GM21526 (cell line): ENCODE data around the gene ABCB11.
A peak's percentile ranks its signal among the peaks of the same experiment; 100 is the strongest.
"Not testable (repeated sequence)": the region's sequence is repeated elsewhere in the genome, so short reads cannot be mapped to it uniquely, and the experiment has no call there.

Experiments
- ATAC-seq: cut with Tn5 transposase; IDR thresholded peaks from one replicate; pipeline ENCODE4 v1.9.1; 2021; ENCODE audit warnings: moderate library complexity; ENCODE audit not compliant: unreplicated experiment, low FRiP score

Gene ABCB11

GRCh38 chr2:169031202-169031601 lies at the start of gene ABCB11:
ABCB11 (minus strand) TSS chr2:169031324; CDS start chr2:169018125, 13,199 bp downstream.
- no peak for ATAC-seq

GRCh38 chr2:169080250-169081069 lies 49.3 kb upstream of the ABCB11 start:
- ATAC-seq = peak; percentile 70

DNA sequence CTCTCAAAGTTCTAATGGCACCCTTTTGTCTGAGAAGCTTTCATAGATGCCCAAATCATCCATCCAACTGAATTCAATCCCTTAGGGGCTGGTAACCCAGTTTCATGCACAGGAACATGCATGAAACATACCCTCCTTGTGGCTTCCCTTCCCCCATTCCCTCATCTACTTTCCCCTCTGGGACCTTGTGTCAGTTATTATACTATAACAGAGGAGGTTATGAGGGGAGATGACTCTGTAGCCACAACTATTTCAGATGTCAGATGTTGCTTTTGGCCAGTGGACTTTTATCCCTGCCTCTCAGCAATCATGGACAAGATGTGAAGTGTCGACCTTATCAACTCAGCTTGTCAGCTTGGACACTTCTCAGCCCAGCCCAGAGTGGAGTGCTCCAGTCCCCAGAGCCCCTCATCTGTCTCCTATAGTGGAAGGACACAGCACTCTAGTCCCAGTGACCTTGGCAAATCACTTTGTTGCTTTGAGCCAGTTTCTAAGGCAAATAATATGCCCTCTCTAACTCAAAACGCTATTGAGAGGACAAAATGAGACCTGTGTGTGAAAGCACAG lies 46.6 kb upstream of the ABCB11 start:
- ATAC-seq = no peak

DNA sequence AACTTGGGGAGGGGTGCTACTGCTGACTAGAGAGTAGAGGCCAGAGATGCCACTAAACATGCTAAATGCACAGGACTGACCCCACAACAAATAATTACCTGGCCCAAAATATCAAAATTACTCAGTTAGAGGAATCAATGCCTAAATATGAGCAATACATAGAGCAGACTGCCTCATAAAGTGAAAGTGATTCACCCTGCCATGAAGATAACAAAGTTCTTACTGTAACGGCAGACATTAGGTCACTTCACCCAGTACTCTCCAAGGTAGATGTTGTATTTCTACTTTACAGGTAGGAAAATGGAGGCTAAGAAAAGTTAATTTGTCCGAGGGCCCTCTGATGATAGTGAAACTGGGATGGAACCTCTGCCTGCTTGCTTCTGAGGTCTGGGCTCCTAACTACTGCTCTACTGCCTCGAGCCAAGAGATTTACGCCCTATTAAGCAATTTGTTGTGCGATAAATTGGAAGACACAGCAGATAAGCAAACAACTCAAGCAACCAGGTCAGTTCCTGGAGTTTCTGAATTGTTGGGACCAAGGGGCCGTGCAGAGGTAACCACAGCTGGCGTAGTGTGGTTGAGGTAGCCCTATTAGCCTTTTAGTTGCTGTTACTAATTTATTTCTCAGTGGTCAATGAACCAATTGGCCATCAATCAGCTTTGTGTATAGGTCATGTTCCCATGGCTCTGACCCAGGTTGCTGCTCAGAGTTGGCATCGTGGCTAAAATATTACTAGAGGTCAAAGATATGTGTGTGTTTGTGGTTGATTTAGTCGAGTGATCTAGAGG lies 43.0 kb upstream of the ABCB11 start:
- ATAC-seq = no peak

DNA sequence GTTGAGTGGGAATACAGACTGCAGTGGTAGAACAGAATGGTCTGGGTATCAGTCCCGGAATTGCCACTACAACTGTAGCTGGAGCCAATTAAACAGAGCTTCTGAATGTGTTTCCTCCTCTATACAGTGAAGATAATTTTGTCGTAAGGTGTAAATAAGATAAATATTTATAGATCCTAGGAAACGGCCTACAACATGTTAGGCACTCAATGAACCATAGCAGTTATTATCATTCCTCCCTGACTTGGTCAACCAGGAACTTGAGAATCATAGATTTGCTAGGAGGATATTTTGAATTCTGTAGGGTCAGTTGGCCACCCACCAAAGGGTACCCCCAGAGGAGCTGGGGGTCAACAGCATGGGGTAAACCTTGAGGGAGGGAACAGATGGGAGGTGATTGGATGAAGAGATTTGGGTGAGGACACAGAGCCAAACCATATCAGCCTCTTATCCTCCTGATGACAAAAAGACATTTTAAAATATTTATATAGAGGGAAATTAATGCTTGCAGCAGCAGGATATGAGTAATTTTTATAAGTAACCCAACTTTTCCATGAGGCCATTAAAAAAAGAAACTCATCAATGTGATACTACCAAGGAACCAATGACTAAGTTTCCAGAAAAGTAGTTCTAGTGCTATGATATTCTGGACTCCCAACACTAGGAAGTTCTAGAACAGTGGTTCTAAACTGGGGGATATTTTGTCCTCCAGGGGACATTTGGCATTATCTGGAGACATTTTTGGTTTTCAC lies 42.3 kb upstream of the ABCB11 start:
- ATAC-seq = no peak

GRCh38 chr2:169072163-169072925 lies 41.2 kb upstream of the ABCB11 start:
- ATAC-seq = peak; percentile 49

DNA sequence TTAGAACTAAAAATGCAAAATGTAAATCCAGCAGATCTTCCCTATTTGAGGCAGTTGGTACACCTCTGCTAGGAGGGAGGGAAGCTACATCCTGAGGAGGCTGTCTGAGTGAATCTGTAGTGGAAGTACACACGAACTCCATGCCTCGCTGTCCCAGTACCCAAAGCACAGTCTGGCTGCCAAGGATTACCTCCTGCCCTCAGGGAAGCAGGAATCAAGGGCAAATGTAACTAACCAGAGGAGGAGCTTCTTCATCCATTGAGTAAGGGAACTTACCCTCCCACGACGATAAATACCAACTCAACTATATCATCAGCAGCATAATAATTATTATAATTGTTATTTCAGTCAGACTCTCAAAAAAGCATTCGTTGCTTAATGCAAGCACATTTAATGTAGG lies 40.3 kb upstream of the ABCB11 start:
- ATAC-seq = no peak

DNA sequence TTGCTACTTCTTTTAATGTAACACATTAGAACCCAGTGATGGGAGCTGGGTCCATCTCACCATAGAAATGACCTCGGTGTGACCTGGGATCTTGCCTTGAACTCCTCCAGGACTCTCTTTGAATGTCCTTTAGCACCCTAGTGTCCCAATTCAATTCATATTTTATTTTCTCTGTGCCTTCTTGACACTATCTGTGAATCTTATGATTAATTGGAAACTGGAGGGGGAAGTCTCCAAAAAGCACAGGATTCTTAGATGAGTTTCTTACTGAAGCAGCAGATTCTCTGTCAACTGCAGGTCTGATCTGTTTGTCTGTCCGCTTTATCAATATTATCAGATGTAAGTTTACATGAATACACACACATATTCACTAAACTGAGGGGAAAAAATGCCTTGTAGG lies 38.7 kb upstream of the ABCB11 start:
- ATAC-seq = no peak

GRCh38 chr2:169069341-169069740 lies 38.2 kb upstream of the ABCB11 start, which contains the start of gene DHRS9:
DHRS9 (plus strand) TSS chr2:169069563; CDS start chr2:169081582, 12,019 bp downstream.
- ATAC-seq = no peak

DNA sequence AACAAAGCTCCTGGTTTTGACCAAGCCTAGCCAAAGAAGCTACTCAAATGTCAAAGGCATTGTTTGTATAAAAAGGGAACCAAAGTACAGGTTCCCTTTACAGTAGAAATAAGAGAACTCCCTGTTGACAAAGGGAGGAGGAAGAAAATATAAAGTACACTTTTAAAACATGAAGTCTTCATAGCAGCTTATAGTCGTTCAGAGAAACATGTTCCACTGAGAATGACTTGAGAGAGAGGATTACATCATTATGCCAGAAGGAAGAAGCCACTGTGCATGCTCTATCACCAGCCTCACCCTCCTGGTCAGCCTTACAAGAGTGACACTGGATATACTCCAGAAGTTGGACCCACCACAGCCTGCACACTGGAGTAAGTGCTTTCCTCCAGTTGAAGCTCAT lies 35.8 kb upstream of the ABCB11 start:
- no peak for ATAC-seq

GRCh38 chr2:169065864-169066517 lies 34.9 kb upstream of the ABCB11 start:
- no peak for ATAC-seq

GRCh38 chr2:169065422-169065821 lies 34.3 kb upstream of the ABCB11 start:
- ATAC-seq = no peak

DNA sequence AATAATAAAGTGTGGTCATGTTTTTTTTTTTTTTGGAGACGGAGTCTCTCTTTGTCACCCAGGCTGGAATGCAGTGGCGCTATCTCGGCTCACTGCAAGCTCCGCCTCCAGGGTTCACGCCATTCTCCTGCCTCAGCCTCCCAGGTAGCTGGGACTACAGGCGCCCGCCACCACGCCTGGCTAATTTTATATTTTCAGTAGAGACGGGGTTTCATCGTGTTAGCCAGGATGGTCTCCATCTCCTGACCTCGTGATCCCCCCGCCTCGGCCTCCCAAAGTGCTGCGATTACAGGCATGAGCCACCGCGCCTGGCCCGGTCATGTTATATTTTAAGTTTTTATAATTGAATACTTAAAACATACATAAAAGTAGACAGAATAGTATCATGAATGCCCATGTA lies 33.1 kb upstream of the ABCB11 start:
- ATAC-seq = not testable (repeated sequence)

- ATAC-seq = not testable (repeated sequence)
Measured at GRCh38 chr2:169054575-169054974, 23.5 kb upstream of the ABCB11 start.

DNA sequence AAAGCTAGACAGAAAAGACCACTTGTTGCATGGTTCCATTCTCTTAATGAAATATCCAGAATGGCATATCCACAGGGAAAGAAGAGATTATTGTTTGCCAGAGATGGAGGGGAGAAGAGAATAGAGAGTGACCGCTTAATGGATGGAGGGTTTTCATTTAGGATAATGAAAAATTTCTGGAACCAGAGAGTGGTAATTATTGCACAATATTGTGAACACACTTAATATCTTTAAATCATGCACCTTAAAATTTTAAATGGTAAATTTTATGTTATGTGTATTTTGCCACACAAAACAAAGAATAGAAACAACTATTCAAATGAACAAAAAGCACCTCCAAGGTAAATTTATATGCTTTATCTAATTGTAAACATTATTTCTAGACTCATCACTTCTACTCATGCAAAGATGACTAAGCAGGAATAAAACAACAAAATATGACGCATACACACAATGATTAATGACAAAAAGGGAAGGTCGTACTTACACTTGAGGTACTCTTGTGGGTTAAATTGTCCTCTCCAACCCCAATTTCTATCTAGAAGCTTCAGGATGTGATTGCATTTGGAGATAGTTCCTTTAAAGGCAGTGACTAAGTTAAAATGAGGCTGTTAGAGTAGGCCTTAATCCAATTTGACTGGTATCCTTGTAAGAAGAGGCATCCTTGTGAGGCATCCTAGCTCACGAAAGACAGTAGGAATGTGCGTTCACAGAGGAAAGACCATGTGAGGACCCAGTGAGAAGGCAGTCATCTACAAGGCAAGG lies 19.5 kb upstream of the ABCB11 start:
- ATAC-seq = no peak

DNA sequence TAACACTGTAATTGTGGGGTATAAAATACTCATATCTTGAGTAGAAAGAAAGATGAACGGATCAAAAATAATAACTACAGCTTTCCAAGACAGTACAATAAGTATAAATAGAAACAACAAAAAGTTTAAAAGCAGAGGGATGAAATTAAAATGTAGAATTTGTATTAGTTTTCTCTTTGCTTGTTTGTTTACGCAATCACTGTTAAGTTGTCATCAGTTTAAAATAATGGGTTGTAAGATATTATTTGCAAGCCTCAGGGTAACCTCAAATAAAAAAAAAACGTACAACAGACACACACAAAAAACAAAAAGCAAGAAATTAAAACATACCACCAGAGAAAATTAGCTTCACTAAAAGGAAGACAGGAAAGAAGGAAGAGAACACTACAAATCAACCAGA lies 18.0 kb upstream of the ABCB11 start:
- ATAC-seq = no peak

DNA sequence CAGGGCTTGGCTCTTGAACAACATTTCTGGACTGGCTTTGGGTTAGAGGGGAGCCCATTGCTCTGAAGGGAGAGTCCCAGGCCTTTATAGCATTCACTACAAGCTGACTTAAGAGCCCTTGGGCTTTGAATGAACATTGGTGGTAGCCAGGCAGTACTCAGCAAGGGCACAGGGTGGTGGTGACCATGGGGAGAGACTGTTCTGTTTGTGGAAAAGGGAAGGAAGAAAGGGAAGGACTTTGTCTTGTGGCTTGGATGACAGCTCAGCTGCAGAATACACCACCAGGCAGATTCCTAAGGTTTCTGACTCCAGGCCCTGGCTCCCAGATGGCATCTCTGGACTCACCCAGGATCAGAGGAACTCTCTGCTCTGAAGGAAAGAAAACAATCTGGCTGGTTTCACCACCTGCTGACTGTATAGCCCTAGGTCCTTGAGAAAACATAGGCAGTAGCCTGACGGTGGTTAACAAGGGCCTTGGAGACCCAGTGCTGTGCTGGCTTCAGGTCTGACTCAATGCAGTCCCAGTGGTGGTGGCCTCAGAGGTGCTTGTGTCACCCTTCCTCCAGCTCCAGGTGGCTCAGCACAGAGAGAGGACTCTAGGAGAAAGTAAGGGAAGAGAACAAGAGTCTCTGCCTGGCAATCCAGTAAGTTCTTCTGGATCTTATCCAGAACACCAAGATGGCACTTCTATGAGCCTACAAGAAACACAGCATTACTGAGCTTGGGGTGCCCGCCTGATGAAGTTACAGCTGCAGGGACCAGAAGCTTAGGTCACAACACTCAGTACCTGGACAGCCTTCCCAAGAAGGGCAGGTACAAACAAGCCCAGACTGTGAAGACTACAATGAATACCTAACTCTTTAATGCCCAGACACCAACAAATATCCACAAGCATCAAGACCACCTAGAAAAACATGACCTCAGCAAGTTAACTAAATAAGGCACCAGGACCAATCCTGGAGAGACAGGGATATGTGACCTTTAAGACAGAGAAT lies 16.4 kb upstream of the ABCB11 start:
- ATAC-seq = no peak
